Measurements from ENCODE around the gene DNAH14.
A peak's percentile ranks its signal among the peaks of the same experiment; 100 is the strongest.

DNAH14 gene

GRCh38 chr1:224998185-224998584 lies 68.7 kb downstream of the DNAH14 start:
- TF ChIP-seq RAD21 (IDR thresholded peaks at IDR 0.05; ENCODE audit: low read depth) (no peak), NFIC (IDR thresholded peaks at IDR 0.05) (no peak), TAF1 (IDR thresholded peaks at IDR 0.05; ENCODE audit: low read depth) (no peak), FOXM1 (IDR thresholded peaks at IDR 0.05; ENCODE audit: borderline replicate concordance, low read depth) (no peak), TCF12 (IDR thresholded peaks at IDR 0.05; ENCODE audit: low read depth) (no peak), CEBPB (IDR thresholded peaks at IDR 0.05) (peak; percentile 61; the same call in 1 of the 2 replicates)
- TF ChIP-seq, protein P1, sequence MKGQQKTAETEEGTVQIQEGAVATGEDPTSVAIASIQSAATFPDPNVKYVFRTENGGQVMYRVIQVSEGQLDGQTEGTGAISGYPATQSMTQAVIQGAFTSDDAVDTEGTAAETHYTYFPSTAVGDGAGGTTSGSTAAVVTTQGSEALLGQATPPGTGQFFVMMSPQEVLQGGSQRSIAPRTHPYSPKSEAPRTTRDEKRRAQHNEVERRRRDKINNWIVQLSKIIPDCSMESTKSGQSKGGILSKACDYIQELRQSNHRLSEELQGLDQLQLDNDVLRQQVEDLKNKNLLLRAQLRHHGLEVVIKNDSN (IDR thresholded peaks at IDR 0.05) = no peak

- TF ChIP-seq NFIC (IDR thresholded peaks at IDR 0.05) = no peak
- TF ChIP-seq RAD21 (IDR thresholded peaks at IDR 0.05; ENCODE audit: low read depth) = peak; percentile 11; the same call in 1 of the 2 replicates
Observed at GRCh38 chr1:225004396-225004795, 74.9 kb downstream of the DNAH14 start.

GRCh38 chr1:225021037-225021436 lies 91.6 kb downstream of the DNAH14 start:
- TF ChIP-seq TEAD4 (IDR thresholded peaks at IDR 0.05) (no peak), ZBTB7A (IDR thresholded peaks at IDR 0.05; ENCODE audit: low read depth) (no peak), CREB1 (IDR thresholded peaks at IDR 0.05; ENCODE audit: low read depth) (no peak), NFIC (IDR thresholded peaks at IDR 0.05) (no peak), FOXM1 (IDR thresholded peaks at IDR 0.05; ENCODE audit: borderline replicate concordance, low read depth) (no peak), CEBPB (IDR thresholded peaks at IDR 0.05) (no peak), REST (IDR thresholded peaks at IDR 0.05; ENCODE audit: low read depth) (no peak), RAD21 (IDR thresholded peaks at IDR 0.05; ENCODE audit: low read depth) (no peak), EGR1 (IDR thresholded peaks at IDR 0.05) (no peak), EP300 (IDR thresholded peaks at IDR 0.05; ENCODE audit: borderline replicate concordance) (no peak), YY1 (IDR thresholded peaks at IDR 0.05; ENCODE audit: low read depth) (no peak), TAF1 (IDR thresholded peaks at IDR 0.05; ENCODE audit: low read depth) (no peak)
- TF ChIP-seq, protein P1 (IDR thresholded peaks at IDR 0.05) = no peak

DNA sequence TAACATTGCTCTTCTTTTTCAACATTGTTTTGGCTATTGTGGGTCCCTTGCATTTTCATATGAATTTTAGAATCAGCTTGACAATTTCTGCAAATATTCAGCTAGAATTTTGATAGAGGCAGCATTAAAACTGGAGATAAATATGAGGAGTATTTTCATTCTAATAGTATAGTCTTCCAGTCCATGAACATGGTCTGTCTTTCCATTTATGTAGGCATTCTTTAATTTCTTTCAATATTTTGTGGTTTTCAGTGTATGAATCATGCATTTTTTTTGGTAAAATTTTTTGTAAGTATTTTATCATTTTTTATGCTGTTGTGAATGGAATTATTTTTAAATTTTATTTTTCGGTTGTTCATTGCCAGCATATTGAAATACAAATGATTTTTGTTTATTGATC lies 97.2 kb downstream of the DNAH14 start:
- TF ChIP-seq MAX (IDR thresholded peaks at IDR 0.05) (no peak), YY1 (IDR thresholded peaks at IDR 0.05; ENCODE audit: low read depth) (no peak), EGR1 (IDR thresholded peaks at IDR 0.05) (no peak)

DNA sequence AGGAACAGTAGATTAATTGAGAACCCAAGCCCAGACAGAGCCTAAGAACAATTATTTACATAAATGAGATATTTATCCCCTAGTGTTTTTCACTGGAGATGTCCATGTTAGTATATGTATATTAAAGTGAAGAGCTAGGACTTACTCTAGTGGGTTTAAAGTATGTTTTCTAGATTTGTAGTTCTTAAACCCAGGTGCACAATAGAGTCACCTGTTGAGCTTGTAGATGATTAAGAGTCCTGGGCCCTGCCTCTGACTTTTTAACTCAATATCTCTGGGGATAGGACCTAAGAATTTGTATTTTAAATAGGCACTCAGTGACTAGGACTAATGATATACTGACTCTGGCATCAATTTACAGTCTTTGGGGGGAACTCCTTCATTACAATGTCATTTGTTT lies 112.8 kb downstream of the DNAH14 start:
- TF ChIP-seq REST (IDR thresholded peaks at IDR 0.05; ENCODE audit: low read depth) (no peak), TEAD4 (IDR thresholded peaks at IDR 0.05) (no peak), EGR1 (IDR thresholded peaks at IDR 0.05) (no peak), FOXM1 (IDR thresholded peaks at IDR 0.05; ENCODE audit: borderline replicate concordance, low read depth) (no peak), YY1 (IDR thresholded peaks at IDR 0.05; ENCODE audit: low read depth) (no peak), MAX (IDR thresholded peaks at IDR 0.05) (no peak), NFIC (IDR thresholded peaks at IDR 0.05) (no peak), ZBTB7A (IDR thresholded peaks at IDR 0.05; ENCODE audit: low read depth) (no peak), TCF12 (IDR thresholded peaks at IDR 0.05; ENCODE audit: low read depth) (no peak), RAD21 (IDR thresholded peaks at IDR 0.05; ENCODE audit: low read depth) (no peak), EP300 (IDR thresholded peaks at IDR 0.05; ENCODE audit: borderline replicate concordance) (no peak), CREB1 (IDR thresholded peaks at IDR 0.05; ENCODE audit: low read depth) (no peak), CEBPB (IDR thresholded peaks at IDR 0.05) (no peak), TAF1 (IDR thresholded peaks at IDR 0.05; ENCODE audit: low read depth) (no peak)
- TF ChIP-seq, protein P1 (IDR thresholded peaks at IDR 0.05) = no peak

DNA sequence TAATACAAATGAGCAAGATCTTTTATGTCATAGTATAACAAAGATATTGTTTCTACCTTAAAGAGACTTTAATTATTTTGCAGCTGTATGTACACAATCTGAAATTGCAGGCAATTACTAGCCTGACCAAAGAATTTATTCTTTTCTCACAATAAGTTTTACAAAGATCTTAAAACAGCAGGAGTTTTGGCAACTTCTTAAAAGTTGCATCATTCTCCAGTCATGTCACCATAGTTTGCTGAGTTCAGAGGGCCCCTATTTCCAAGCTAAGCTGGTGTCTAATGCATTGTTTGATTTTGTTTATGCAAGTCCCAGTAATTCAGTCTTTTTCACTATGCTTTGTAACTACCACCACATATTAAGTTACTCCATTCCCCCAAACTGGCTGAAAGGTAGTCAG lies 114.8 kb downstream of the DNAH14 start:
- TF ChIP-seq TEAD4 (IDR thresholded peaks at IDR 0.05) (no peak), CEBPB (IDR thresholded peaks at IDR 0.05) (peak; percentile 82), NFIC (IDR thresholded peaks at IDR 0.05) (peak; percentile 44), TCF12 (IDR thresholded peaks at IDR 0.05; ENCODE audit: low read depth) (no peak), RAD21 (IDR thresholded peaks at IDR 0.05; ENCODE audit: low read depth) (no peak), ZBTB7A (IDR thresholded peaks at IDR 0.05; ENCODE audit: low read depth) (no peak), EGR1 (IDR thresholded peaks at IDR 0.05) (no peak)

Measured in Ishikawa (cell line).